Esophagus (tissue), 2 donors: ENCODE results near the gene PVR. TPM values are rescaled to one million over a fixed set of nuclear protein-coding genes. Genes with fewer than 3 reads are reported as not detected.
"Not testable (repeated sequence)": the region's sequence is repeated elsewhere in the genome, so short reads cannot be mapped to it uniquely, and the experiment has no call there.

ENCODE experiments used
- H3K27ac ChIP-seq, 2 donors: one replicate each; pipeline ENCODE4 v1.5.1; 2013; ENCODE audit warnings: low read depth in 2 of 2, mild to moderate bottlenecking in 2 of 2, inconsistent platforms in 1 of 2, low read length in 1 of 2, moderate library complexity in 1 of 2
- H3K27me3 ChIP-seq, 2 donors: one replicate each; pipeline ENCODE4 v1.6.1; 2013; ENCODE audit warnings: low read length in 2 of 2, control low read depth in 1 of 2, mild to moderate bottlenecking in 1 of 2; ENCODE audit not compliant: insufficient read depth in 2 of 2, control insufficient read depth in 1 of 2
- H3K36me3 ChIP-seq, 2 donors: one replicate each; pipeline ENCODE4 v1.6.1; 2013; ENCODE audit warnings: low read length in 1 of 2; ENCODE audit not compliant: control insufficient read depth in 2 of 2, insufficient read depth in 2 of 2
- H3K4me1 ChIP-seq, 2 donors: one replicate each; pipeline ENCODE4 v1.6.1; 2013; ENCODE audit warnings: low read length in 1 of 2; ENCODE audit not compliant: control insufficient read depth in 2 of 2, insufficient read depth in 2 of 2
- H3K4me3 ChIP-seq, 2 donors: one replicate each; pipeline ENCODE4 v1.5.1; 2013; ENCODE audit warnings: low read length in 2 of 2, mild to moderate bottlenecking in 2 of 2, low read depth in 1 of 2, moderate library complexity in 1 of 2
- H3K9me3 ChIP-seq, 2 donors: one replicate each; pipeline ENCODE4 v1.6.1; 2013; ENCODE audit warnings: mild to moderate bottlenecking in 2 of 2, low read depth in 1 of 2, low read length in 1 of 2, moderate library complexity in 1 of 2; ENCODE audit not compliant: control insufficient read depth in 2 of 2, insufficient read depth in 1 of 2
- WGBS, 2 donors: extraction: QIAGEN DNeasy Blood & Tissue Kit; methylation state at CpG; one replicate each; pipeline ENCODE4 v1.1.7; 2013; 5-methylcytosine and 5-hydroxymethylcytosine counted together
- polyA plus RNA-seq, 2 donors: library from polyadenylated mRNA; stranded (reverse); fragments of 200-250 nt; gene quantifications; one replicate each; pipeline ENCODE4 v1.2.3, GENCODE V29; 2013
- donor health status: healthy with polysubstance abuse.
- donor health status: Bipolar disorder and iron deficiency.

PVR gene
- polyA plus RNA-seq, 2 donors = 9.5 to 10.2 TPM

DNA sequence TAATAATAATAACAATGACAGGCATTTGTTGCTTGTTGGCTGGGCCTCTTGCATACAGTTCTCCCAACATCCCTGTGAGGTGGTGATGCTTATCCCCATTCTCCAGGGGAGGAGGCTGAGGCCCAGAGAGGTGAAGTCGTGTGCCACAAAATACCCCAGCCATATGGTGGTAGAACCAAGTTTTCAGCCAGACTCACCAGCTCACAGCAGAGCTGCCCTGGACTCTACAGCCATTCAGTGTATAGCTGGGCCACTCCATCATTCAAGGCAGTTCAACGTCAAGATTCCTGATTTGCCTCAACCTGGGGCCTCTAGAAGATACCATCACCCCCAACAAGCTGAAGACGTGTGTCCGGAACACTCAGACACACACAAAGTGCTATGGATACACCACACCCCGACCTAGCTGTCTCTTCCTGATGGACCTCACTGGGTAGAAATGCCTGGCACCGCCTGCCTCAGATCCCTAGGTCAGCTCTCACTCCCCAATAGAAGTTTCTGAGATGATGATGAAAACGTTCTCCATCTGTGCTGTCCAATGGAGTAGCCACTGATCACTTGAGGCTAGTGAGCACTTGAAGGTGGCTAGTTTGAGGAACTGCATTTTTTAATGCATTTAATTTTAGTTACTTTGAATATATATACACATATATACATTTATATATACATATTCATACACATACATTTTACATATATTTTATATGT lies 23.3 kb downstream of the PVR start:
- no peaks in the 10 kb centered on the region for H3K27me3 ChIP-seq
- peaks cover 2 to 5% of the 10 kb centered on the region in 2 donors for H3K4me1 ChIP-seq
- no peak overlapping the region for H3K4me3 ChIP-seq
- peak overlapping the region in 1 of 2 donors; percentile 67 for H3K27ac ChIP-seq
- H3K9me3 ChIP-seq = no peaks in the 10 kb centered on the region
- H3K36me3 ChIP-seq = peaks cover 0 to 6% of the 10 kb centered on the region in 2 donors
- WGBS, 2 donors = 78 to 84% methylated on average over 7 of the region's 7 CpGs

GRCh38 chr19:44668985-44669764 lies 25.5 kb downstream of the PVR start:
- Histone ChIP-seq H3K9me3 (no peaks in the 10 kb centered on the region), H3K4me1 (peaks cover 2 to 5% of the 10 kb centered on the region in 2 donors), H3K36me3 (no peaks in the 10 kb centered on the region), H3K27me3 (no peaks in the 10 kb centered on the region), H3K4me3 (no peak overlapping the region), H3K27ac (no peak overlapping the region)
- 82 to 91% methylated on average over 2 of the region's 2 CpGs for WGBS, 2 donors

DNA sequence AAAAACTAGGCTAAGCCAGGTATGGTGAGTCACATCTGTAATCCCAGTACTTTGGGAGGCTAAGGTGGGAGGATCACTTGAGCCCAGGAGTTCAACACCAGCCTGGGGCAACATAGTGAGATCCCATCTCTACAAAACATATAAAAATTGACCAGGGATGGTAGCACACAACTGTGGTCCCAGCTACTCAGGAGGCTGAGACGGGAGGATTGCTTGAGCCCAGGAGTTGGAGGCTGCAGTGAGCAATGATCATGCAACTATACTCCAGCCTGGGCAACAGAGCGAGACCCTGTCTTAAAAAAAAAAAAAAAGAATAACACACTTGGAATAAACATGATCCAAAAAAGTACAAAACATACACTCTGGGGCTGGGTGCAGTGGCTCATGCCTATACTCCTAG lies 26.3 kb downstream of the PVR start:
- not testable (repeated sequence) for H3K27me3 ChIP-seq, H3K27ac ChIP-seq, H3K4me1 ChIP-seq, H3K4me3 ChIP-seq, H3K36me3 ChIP-seq, H3K9me3 ChIP-seq
- 94 to 98% methylated on average over 2 of the region's 2 CpGs for WGBS, 2 donors

GRCh38 chr19:44671400-44671799 lies 27.7 kb downstream of the PVR start, which contains the start of gene CEACAM19:
Gene CEACAM19, plus strand, starts transcription at chr19:44671482. Its CDS starts 450 bp downstream, at chr19:44671932.
- peak within 1 kb of the TSS in 1 of 2 donors; percentile 58 for H3K27ac ChIP-seq
- 52 to 63% methylated on average over 2 of the region's 2 CpGs for WGBS, 2 donors

GRCh38 chr19:44672226-44672625 lies 28.5 kb downstream of the PVR start:
- no peaks in the 10 kb centered on the region for H3K4me1 ChIP-seq
- 69 to 78% methylated on average over 1 of the region's 1 CpG for WGBS, 2 donors
- H3K9me3 ChIP-seq = peaks cover 0 to 2% of the 10 kb centered on the region in 2 donors
- no peak overlapping the region for H3K4me3 ChIP-seq
- H3K36me3 ChIP-seq = no peaks in the 10 kb centered on the region
- no peak overlapping the region for H3K27ac ChIP-seq
- H3K27me3 ChIP-seq = no peaks in the 10 kb centered on the region

More at GRCh38 chr19:44671400-44671799, 27.7 kb downstream of the PVR start, which contains the start of gene CEACAM19:
- Histone ChIP-seq H3K27me3 (no peaks in the 10 kb centered on the region), H3K9me3 (no peaks in the 10 kb centered on the region), H3K36me3 (no peaks in the 10 kb centered on the region), H3K4me1 (peaks cover 0 to 5% of the 10 kb centered on the region in 2 donors), H3K4me3 (no peak within 1 kb of the TSS)

- Histone ChIP-seq H3K4me3 (no peak overlapping the region), H3K27me3 (no peaks in the 10 kb centered on the region), H3K4me1 (no peaks in the 10 kb centered on the region), H3K9me3 (peaks cover 0 to 2% of the 10 kb centered on the region in 2 donors), H3K36me3 (no peaks in the 10 kb centered on the region), H3K27ac (no peak overlapping the region)
- 88 to 94% methylated on average over 4 of the region's 4 CpGs for WGBS, 2 donors
These were observed 29.8 kb downstream of the PVR start for GRCh38 chr19:44673510-44673909.

GRCh38 chr19:44675521-44675920 lies 31.8 kb downstream of the PVR start:
- WGBS, 2 donors = 92% methylated on average over 6 of the region's 6 CpGs
- H3K4me1 ChIP-seq = no peaks in the 10 kb centered on the region
- no peaks in the 10 kb centered on the region for H3K36me3 ChIP-seq
- peaks cover 0 to 2% of the 10 kb centered on the region in 2 donors for H3K9me3 ChIP-seq
- H3K4me3 ChIP-seq = no peak overlapping the region
- H3K27me3 ChIP-seq = no peaks in the 10 kb centered on the region
- no peak overlapping the region for H3K27ac ChIP-seq

DNA sequence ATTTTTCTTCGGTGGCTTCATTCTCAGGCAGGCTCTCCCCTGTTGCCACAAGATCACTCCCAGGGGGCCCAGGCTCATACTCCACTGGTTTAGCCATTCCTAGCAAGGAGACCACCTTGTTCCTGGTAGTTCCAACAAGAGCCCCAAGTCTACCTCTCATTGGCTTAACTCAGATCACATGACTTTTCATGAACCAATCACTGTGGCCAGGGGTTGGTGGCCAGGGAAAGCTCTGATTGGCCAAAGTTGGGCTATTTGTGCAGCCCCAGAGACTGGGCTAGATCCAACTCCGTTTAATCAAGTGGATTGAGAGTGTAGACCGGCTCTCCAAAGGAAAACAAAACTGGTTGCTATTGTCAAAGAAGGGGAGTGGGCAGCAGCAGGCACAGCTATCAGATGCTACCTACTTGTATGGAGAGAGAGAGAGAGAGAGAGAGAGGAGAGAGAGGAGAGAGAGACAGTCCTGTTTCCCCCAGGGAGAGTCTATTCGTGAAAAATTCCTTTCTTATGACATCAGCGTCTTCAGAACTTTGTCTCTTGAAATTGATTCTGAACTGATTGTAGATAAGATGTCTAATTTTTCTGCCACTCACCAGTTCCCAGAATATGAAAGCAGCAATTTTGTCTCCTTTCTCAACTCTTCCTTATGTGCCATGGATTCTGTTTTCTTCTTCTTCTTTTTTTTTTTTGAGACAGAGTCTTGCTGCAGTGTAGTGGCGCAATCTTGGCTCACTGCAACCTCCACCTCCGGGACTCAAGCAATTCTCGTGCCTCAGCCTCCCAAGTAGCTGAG lies 33.5 kb downstream of the PVR start:
- Histone ChIP-seq H3K4me3 (no peak overlapping the region), H3K4me1 (no peaks in the 10 kb centered on the region), H3K27me3 (no peaks in the 10 kb centered on the region), H3K36me3 (no peaks in the 10 kb centered on the region), H3K27ac (no peak overlapping the region), H3K9me3 (peaks cover 0 to 2% of the 10 kb centered on the region in 2 donors)
- WGBS, 2 donors = 60 to 68% methylated on average over 8 of the region's 8 CpGs

DNA sequence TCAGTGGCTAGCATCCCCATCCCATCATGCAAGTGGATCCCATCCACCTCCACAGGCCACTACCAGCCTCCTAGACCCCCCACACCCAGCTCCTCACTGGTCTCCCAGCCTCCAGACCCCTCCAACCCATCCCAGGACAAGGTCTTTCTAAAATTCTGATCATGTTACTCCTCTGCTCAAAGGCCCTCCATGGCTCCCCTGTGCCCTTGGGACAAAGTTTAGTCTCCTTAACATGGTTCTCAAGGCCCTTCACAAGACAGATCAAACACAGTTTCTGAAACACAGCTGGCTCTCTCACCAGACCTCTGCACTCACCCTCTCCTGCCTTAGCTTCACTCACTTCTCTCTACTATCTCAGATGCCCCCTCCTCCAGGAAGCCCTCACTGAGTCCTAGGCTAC lies 36.8 kb downstream of the PVR start:
- H3K9me3 ChIP-seq = peaks cover 0 to 2% of the 10 kb centered on the region in 2 donors
- peaks cover 0 to 4% of the 10 kb centered on the region in 2 donors for H3K4me1 ChIP-seq
- no peak overlapping the region for H3K27ac ChIP-seq
- no peaks in the 10 kb centered on the region for H3K27me3 ChIP-seq
- H3K36me3 ChIP-seq = peaks cover 0 to 7% of the 10 kb centered on the region in 2 donors
- no peak overlapping the region for H3K4me3 ChIP-seq
